LNCaP clone FGC (cell line): ENCODE results near the gene DENND4A.

Experiments used
- DNase-seq: peaks from one replicate; pipeline ENCODE4 v3.0.0-alpha.2; 2011; ENCODE audit warnings: low read depth
- H3K4me3 ChIP-seq: 2 replicates; pipeline ENCODE4 v1.5.1; 2011; ENCODE audit warnings: mild to moderate bottlenecking, low read depth, low read length, control low read depth
- TF ChIP-seq, protein P1 (sequence below): IDR thresholded peaks from 2 replicates; pipeline ENCODE4 v1.5.1; 2012; ENCODE audit warnings: mild to moderate bottlenecking; ENCODE audit not compliant: control insufficient read depth, insufficient read depth; ENCODE audit errors: extremely low read depth

The DENND4A gene

DNA sequence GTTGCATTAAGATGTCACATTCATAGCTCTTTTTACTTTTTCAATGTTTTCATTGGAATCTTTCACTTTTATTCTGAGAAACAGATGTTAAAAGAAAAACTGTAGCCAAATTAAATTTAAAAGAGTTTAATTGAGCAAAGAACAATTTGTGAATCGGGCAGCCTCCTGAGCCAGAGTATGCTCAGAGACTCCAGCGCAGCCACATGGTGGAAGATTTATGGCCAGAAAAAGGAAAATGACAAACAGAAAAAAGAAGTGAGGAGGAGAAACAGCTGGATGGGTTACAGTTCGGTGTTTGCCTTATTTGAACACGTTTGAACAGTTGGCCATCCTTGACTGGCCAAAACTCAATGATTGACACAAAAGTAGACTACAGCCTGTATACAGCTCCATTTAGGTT is 43.4 kb upstream of the DENND4A start:
- TF ChIP-seq, protein P1, sequence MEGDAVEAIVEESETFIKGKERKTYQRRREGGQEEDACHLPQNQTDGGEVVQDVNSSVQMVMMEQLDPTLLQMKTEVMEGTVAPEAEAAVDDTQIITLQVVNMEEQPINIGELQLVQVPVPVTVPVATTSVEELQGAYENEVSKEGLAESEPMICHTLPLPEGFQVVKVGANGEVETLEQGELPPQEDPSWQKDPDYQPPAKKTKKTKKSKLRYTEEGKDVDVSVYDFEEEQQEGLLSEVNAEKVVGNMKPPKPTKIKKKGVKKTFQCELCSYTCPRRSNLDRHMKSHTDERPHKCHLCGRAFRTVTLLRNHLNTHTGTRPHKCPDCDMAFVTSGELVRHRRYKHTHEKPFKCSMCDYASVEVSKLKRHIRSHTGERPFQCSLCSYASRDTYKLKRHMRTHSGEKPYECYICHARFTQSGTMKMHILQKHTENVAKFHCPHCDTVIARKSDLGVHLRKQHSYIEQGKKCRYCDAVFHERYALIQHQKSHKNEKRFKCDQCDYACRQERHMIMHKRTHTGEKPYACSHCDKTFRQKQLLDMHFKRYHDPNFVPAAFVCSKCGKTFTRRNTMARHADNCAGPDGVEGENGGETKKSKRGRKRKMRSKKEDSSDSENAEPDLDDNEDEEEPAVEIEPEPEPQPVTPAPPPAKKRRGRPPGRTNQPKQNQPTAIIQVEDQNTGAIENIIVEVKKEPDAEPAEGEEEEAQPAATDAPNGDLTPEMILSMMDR = no peak
- DNase-seq = no peak
- H3K4me3 ChIP-seq = no peak overlapping the region

DNA sequence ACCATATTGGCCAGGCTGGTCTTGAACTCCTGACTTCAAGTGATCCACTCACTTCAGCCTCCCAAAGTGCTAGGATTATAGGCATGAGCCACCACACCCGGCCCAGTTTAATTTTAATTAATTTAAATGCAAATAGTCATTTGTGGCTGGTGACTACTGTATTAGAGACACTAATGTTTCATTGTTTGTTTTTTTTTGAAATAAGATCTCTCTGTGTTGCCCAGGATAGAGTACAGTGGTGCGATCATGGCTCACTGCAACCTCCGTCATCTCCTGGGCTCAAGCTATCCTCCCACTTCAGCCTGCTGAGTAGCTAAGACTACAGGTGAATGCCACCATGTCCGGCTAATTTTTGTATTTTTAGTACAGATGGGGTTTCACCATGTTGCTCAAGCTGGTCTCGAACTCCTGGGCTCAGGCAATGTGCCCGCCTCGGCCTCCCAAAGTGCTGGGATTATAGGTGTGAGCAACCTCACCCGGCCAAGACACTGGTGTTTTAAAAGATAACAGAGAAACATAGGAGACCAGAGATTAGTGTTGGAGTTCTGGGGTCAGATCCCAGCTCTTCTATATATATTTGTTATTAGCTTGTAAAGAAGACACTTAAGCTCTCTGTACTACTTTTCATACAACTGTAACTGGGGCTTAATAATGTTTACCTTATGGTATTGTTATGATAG is 42.6 kb upstream of the DENND4A start:
- no peak for DNase-seq
- TF ChIP-seq, protein P1 = no peak
- H3K4me3 ChIP-seq = no peak overlapping the region

DNA sequence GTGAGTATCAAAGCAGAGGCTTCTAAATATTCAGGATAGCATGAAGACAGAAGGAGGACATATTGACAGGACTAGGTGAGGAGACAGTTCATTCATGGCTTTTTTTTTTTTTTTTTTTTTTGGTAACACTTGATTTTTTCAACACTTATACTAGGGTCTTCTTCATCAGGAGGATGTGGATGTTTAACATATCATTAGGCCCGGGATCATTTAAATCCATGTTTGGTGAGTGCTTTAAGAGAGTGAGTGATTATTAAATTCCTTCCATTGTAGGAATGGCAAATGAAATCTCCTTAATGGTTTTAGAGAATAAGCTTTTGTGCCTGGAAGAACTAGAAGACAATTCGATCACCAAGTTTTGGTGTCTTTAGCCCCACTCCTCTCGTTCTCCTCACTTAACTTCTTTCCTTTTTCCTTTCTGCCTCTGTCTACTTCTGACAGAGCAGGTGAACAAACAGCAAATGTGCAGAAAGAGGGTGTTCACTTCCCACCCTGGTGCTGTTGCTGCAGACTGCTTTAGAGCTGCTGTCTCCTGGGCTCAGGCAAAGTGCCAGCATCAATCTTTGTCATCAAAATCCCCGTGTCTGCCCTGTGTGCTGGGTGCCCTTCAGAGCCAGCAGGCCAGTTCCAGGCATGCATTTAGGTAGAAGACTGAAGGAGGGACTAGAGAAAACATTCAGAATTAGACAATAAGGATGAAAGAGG is 41.6 kb upstream of the DENND4A start:
- TF ChIP-seq, protein P1 = no peak
- no peak for DNase-seq
- H3K4me3 ChIP-seq = peak overlapping the region; percentile 25

DNA sequence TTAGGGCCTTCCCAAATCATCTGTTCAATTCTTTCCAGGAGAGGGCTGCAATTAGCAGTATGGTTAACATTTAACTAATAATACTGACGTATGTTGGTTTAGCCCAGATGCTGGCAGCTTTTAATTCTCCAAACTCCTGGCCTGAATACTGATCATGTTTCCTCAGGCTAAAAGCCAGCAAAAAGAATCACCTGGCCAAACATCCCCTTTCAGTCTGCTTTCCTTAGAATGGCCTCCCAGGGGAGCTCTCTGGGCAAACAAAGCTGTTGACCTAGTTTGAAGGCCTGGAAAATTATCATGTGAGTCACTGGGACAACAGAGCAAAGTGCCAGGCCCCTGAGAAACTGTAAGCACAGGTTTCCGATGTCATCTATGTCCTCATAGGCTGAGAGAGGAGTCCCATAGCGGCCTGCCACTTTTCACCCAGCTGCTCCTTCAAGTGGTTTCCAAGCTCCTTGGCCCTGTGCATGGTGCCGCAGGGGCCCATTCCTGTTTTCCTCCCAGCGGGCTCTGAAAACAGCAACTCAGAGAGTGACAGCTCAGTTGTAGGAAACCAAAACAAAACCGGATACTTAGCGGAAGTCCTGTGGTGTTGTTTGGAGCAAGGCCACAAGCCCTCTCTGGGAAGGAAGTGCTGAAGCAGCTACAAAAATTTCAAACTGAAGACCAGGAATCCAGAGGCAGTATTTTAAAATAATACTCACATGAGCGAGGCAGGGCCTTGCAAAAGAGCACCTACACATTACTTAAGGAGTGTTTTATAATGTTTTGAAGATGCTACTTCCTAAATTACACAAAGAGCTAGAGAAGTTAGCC is 40.7 kb upstream of the DENND4A start:
- peak overlapping the region; percentile 25 for H3K4me3 ChIP-seq
- TF ChIP-seq, protein P1 = peak; percentile 26; the same call in 1 of the 2 replicates
- peak; percentile 100 for DNase-seq

DNA sequence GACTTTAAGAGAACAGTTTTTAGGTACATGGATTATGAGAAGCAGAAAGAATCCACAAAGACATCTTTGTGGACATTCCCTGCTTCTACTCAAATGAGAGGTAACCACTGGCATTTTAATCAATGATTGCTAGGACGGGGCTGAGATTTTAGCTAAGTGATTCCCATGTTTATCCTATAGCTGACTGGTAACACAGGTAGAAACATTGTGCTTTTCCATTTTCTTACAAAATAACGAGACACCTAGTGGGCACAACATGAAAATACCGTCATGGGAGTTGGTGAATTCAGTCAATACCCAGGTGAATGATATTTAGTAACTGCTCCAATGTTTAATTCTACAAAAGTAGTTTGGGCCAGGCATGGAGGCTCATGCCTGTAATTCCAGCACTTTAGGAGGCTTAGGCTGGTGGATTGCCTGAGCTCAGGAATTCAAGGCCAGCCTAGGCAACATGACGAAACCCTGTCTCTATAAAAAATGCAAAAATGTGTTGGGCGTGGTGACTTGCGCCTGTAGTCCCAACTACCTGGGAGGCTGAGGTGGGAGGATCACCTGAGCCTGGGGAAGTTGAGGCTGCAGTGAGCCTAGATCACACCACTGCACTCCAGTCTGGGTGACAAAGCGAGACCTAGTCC is 37.2 kb upstream of the DENND4A start:
- TF ChIP-seq, protein P1 = peak; percentile 61
- DNase-seq = no peak
- H3K4me3 ChIP-seq = no peak overlapping the region

DNA sequence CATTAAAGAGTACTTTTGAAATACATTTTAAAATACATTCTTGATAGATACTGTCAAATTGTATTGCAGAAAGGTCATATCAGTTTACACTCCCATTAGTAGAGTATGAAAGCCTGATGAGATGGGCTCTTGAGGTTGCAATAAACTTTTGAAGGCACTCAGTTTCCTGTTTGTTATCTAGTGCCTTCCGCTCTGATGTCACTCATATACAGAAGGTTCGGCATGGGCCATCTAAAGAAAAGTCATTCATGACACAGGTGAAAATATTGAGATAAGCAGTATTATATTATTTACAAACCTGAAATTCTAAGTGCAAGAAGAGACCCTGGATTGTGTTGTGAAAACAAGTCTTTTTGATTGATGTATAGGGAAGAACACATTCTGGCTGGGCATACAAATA is 36.5 kb upstream of the DENND4A start:
- H3K4me3 ChIP-seq = no peak overlapping the region
- no peak for DNase-seq
- TF ChIP-seq, protein P1 = no peak
